Testis (tissue), 3 donors: ENCODE data around the gene PCK1. TPM values are rescaled to one million over a fixed set of nuclear protein-coding genes. Genes with fewer than 3 reads are reported as not detected.

ENCODE experiments used
- DNase-seq: peaks from one replicate; pipeline ENCODE4 v3.0.0-alpha.2; 2019
- H3K27ac ChIP-seq, 2 donors: fragments of 200-600 bp; sonication (generic); one replicate each; pipeline ENCODE4 v1.5.1; 2019
- H3K27me3 ChIP-seq: fragments of 200-600 bp; sonication (generic); one replicate; pipeline ENCODE4 v1.5.1; 2019
- H3K36me3 ChIP-seq: fragments of 200-600 bp; sonication (generic); one replicate; pipeline ENCODE4 v1.5.1; 2017; ENCODE audit warnings: low read depth; ENCODE audit errors: missing control alignments
- H3K4me1 ChIP-seq: fragments of 200-600 bp; sonication (generic); one replicate; pipeline ENCODE4 v1.5.1; 2019
- H3K4me3 ChIP-seq, 2 donors: fragments of 200-600 bp; sonication (generic); one replicate each; pipeline ENCODE4 v1.5.1; 2017 to 2019
- H3K9me3 ChIP-seq: fragments of 200-600 bp; sonication (generic); one replicate; pipeline ENCODE4 v1.5.1; 2017
- CTCF ChIP-seq, 3 experiments: fragments of 450-650 bp in 2 of 3; fragments of 200-600 bp in 1 of 3; sonication (generic) in 1 of 3; IDR thresholded peaks; one replicate each; pipeline ENCODE4 v1.5.1; 2016 to 2019; ENCODE audit warnings: antibody characterized with exemption in 3 of 3, mild to moderate bottlenecking in 2 of 3, moderate library complexity in 1 of 3
- POLR2A ChIP-seq: fragments of 450-650 bp; IDR thresholded peaks from one replicate; pipeline ENCODE4 v1.6.1; 2017; ENCODE audit warnings: antibody characterized with exemption, mild to moderate bottlenecking, moderate library complexity
- WGBS, 2 donors: methylation state at CpG; one replicate each; pipeline ENCODE4 v1.1.5; 2018; 5-methylcytosine and 5-hydroxymethylcytosine counted together
- intact Hi-C: fragments of 100-400 bp; cut with DNase I; formaldehyde crosslinking; loops from one replicate; pipeline ENCODE4 v1.15.1; 2023; ENCODE audit warnings: low total_unique reads
- polyA plus RNA-seq: library from polyadenylated mRNA; stranded (reverse); fragments of 350-450 nt; fragmentation: Illumina TruSeq; extraction: RNeasy Lipid Tissue Mini Kit (QIAGEN cat#74804); gene quantifications from one replicate; pipeline ENCODE4 v1.2.3, GENCODE V29; 2014; ENCODE audit warnings: low read depth, low replicate concordance; ENCODE audit not compliant: insufficient read depth
- total RNA-seq, 2 donors: library from RNA; depleted of rRNA; stranded (reverse); fragments of >200 nt; gene quantifications; one replicate each; pipeline ENCODE4 v1.2.3, GENCODE V29; 2016

PCK1 gene
- total and polyA plus RNA-seq, 3 donors from 2014 or later, result 0.19 to 3.1 (median 0.88) TPM

GRCh38 chr20:57587989-57588377 lies 27.1 kb downstream of the PCK1 start:
- H3K27ac ChIP-seq, result no peak overlapping the region
- intact Hi-C loops, result no loop called here

GRCh38 chr20:57588596-57588995 lies 27.7 kb downstream of the PCK1 start:
- no peak for TF ChIP-seq CTCF (IDR thresholded peaks at IDR 0.05)
- no peak for TF ChIP-seq POLR2A
- intact Hi-C loops, result no loop called here
- whole genome bisulfite sequencing, 2 donors, result 90 to 100% methylated on average over 1 to 5 of the region's 5 CpGs

More at GRCh38 chr20:57587989-57588377, 27.1 kb downstream of the PCK1 start:
- H3K36me3 ChIP-seq, result no peaks in the 10 kb centered on the region
- TF ChIP-seq POLR2A (no peak), CTCF (IDR thresholded peaks at IDR 0.05) (no peak)
- no peaks in the 10 kb centered on the region for H3K4me1 ChIP-seq
- no peak for DNase-seq
- no peak overlapping the region for H3K4me3 ChIP-seq
- 80 to 86% methylated on average over 7 of the region's 7 CpGs for WGBS, 2 donors
- H3K27me3 ChIP-seq, result no peaks in the 10 kb centered on the region
- H3K9me3 ChIP-seq, result no peaks in the 10 kb centered on the region

GRCh38 chr20:57589123-57589727 lies 28.3 kb downstream of the PCK1 start:
- Histone ChIP-seq H3K27ac (no peak overlapping the region), H3K9me3 (no peaks in the 10 kb centered on the region), H3K27me3 (no peaks in the 10 kb centered on the region), H3K36me3 (no peaks in the 10 kb centered on the region), H3K4me1 (no peaks in the 10 kb centered on the region), H3K4me3 (no peak overlapping the region)
- intact Hi-C loops, result no loop called here
- 86 to 90% methylated on average over 1 to 6 of the region's 6 CpGs for WGBS, 2 donors
- TF ChIP-seq CTCF (IDR thresholded peaks at IDR 0.05) (no peak), POLR2A (no peak)
- no peak for DNase-seq

More at GRCh38 chr20:57588596-57588995, 27.7 kb downstream of the PCK1 start:
- Histone ChIP-seq H3K4me3 (no peak overlapping the region), H3K27me3 (no peaks in the 10 kb centered on the region), H3K9me3 (no peaks in the 10 kb centered on the region), H3K4me1 (no peaks in the 10 kb centered on the region), H3K36me3 (no peaks in the 10 kb centered on the region), H3K27ac (no peak overlapping the region)
- no peak for DNase-seq

- H3K27me3 ChIP-seq, result no peaks in the 10 kb centered on the region
- no peak for DNase-seq
- H3K27ac ChIP-seq, result no peak overlapping the region
- intact Hi-C loops, result loop anchor here (5.0 kb wide), 1 partner anchor 78 kb away; no protein-coding TSS in a partner anchor
- H3K36me3 ChIP-seq, result no peaks in the 10 kb centered on the region
- no peak for TF ChIP-seq POLR2A
- TF ChIP-seq CTCF (IDR thresholded peaks at IDR 0.05), result no peak
- no peaks in the 10 kb centered on the region for H3K4me1 ChIP-seq
- WGBS, 2 donors, result 88 to 90% methylated on average over 12 to 16 of the region's 16 CpGs
- no peaks in the 10 kb centered on the region for H3K9me3 ChIP-seq
- no peak overlapping the region for H3K4me3 ChIP-seq
These were observed 29.0 kb downstream of the PCK1 start for GRCh38 chr20:57589728-57590484.
